K562 (cell line): Measurements from ENCODE around the gene BLTP2. TPM values are rescaled to one million over a fixed set of nuclear protein-coding genes. Genes with fewer than 3 reads are reported as not detected.

Experiments used
- ATAC-seq: fragments of 200-7000 bp; cut with Tn5 transposase; 3 replicates; pipeline ENCODE4 v1.9.1; 2020; ENCODE audit warnings: moderate library complexity
- BruUV-seq: library from RNA; stranded (reverse); fragments of 400-500 nt; replicated peaks from 2 replicates; lab custom pipeline; 2021; lab: Mats Ljungman, UMichigan
- CTCF ChIA-PET: fragments of 300-600 bp; formaldehyde crosslinking; extraction: SDS; loops from one replicate; lab custom pipeline; 2021; ENCODE audit warnings: low intra/inter-chr PET ratio; lab: Yijun Ruan, JAX
- POLR2A ChIA-PET: fragments of 300-600, 350-650 bp; sonication (Branson Sonifier 250); formaldehyde crosslinking; extraction: SDS; loops from one replicate; lab custom pipeline; 2021; ENCODE audit warnings: antibody characterized with exemption, inconsistent platforms; lab: Yijun Ruan, JAX
- DNase-seq, 4 experiments: peaks; one replicate each; pipeline versions ENCODE4 v3.0.0 to v3.0.0-alpha.2; 2011 to 2018; ENCODE audit warnings: low spot score in 3 of 4, mixed read lengths in 3 of 4; ENCODE audit errors: extremely low read depth in 1 of 4
- FAIRE-seq: peaks from 2 replicates; lab custom pipeline; 2011; peaks lifted over from hg19 to GRCh38; lab: Jason Lieb, UNC
- H2AFZ ChIP-seq: 2 replicates; pipeline ENCODE4 v1.6.0; 2011; ENCODE audit warnings: low read depth, low read length, control low read depth, inconsistent platforms
- H3K27ac ChIP-seq: fragments of 200-600 bp; 3 replicates; pipeline ENCODE4 v1.8.0; 2011; ENCODE audit warnings: low read depth, mild to moderate bottlenecking, control low read depth, inconsistent platforms, low read length, moderate library complexity, mixed read lengths; ENCODE audit errors: extremely low read depth
- H3K27me3 ChIP-seq, 2 experiments: fragments of 300-600 bp in 1 of 2; 2 replicates in 1 of 2; 3 replicates in 1 of 2; pipeline versions ENCODE4 v1.6.0 to v1.8.0; 2011; ENCODE audit warnings: inconsistent platforms in 2 of 2, low read length in 2 of 2, mild to moderate bottlenecking in 1 of 2, mixed read lengths in 1 of 2, moderate library complexity in 1 of 2; ENCODE audit not compliant: control insufficient read depth in 2 of 2, insufficient read depth in 2 of 2
- H3K36me3 ChIP-seq: fragments of 300-600 bp; 3 replicates; pipeline ENCODE4 v1.8.0; 2011; ENCODE audit warnings: mild to moderate bottlenecking, low read length, inconsistent platforms; ENCODE audit not compliant: control insufficient read depth, insufficient read depth
- H3K4me1 ChIP-seq, 2 experiments: fragments of 200-600 bp in 1 of 2; replicated peaks in 1 of 2; 2 replicates in 1 of 2; 3 replicates in 1 of 2; pipeline versions ENCODE4 v1.5.1 to v1.8.0; 2011; ENCODE audit warnings: inconsistent platforms in 2 of 2, low read length in 2 of 2, mild to moderate bottlenecking in 1 of 2, mixed read lengths in 1 of 2, moderate library complexity in 1 of 2; ENCODE audit not compliant: control insufficient read depth in 2 of 2, insufficient read depth in 2 of 2
- H3K4me2 ChIP-seq: 2 replicates; pipeline ENCODE4 v1.6.1; 2011; ENCODE audit warnings: low read length, control low read depth, inconsistent platforms, mixed read lengths; ENCODE audit not compliant: insufficient read depth
- H3K4me3 ChIP-seq: fragments of 200-600 bp; sonication (generic), shearing (Covaris generic); 2 replicates; pipeline ENCODE4 v1.5.1; 2016; ENCODE audit warnings: control low read depth, inconsistent platforms
- H3K79me2 ChIP-seq: fragments of 200-600 bp; 3 replicates; pipeline ENCODE4 v1.8.0; 2011; ENCODE audit warnings: low read length, inconsistent platforms; ENCODE audit not compliant: control insufficient read depth, insufficient read depth
- H3K9ac ChIP-seq, 2 experiments: 2 replicates each; pipeline versions ENCODE4 v1.6.0 to v1.6.1; 2011; ENCODE audit warnings: low read depth in 2 of 2, low read length in 2 of 2, control low read depth in 1 of 2, inconsistent platforms in 1 of 2, mild to moderate bottlenecking in 1 of 2, mixed read lengths in 1 of 2; ENCODE audit not compliant: insufficient read depth in 1 of 2
- H3K9me1 ChIP-seq: one replicate; pipeline ENCODE4 v1.6.0; 2011; ENCODE audit warnings: inconsistent platforms, mild to moderate bottlenecking, low read length, moderate library complexity; ENCODE audit not compliant: control insufficient read depth, insufficient read depth
- H3K9me3 ChIP-seq: replicated peaks from 2 replicates; pipeline ENCODE4 v1.5.1; 2011; ENCODE audit warnings: low read depth, low read length, inconsistent platforms; ENCODE audit not compliant: control insufficient read depth, insufficient read depth
- H4K20me1 ChIP-seq: replicated peaks from 2 replicates; pipeline ENCODE4 v1.6.1; 2011; ENCODE audit warnings: low read length, inconsistent platforms, mixed read lengths; ENCODE audit not compliant: control insufficient read depth, insufficient read depth
- JUND ChIP-seq, 2 experiments: IDR thresholded peaks; 2 replicates in 1 of 2; 3 replicates in 1 of 2; pipeline ENCODE4 v1.6.1; 2011; ENCODE audit warnings: borderline replicate concordance in 2 of 2, low read depth in 2 of 2, low read length in 2 of 2, improper control_type of control experiment in 1 of 2, missing biosample characterization in 1 of 2, missing genetic modification characterization in 1 of 2, missing genetic modification reagents in 1 of 2
- POLR2AphosphoS2 ChIP-seq: IDR thresholded peaks from 2 replicates; pipeline ENCODE4 v1.6.1; 2012; ENCODE audit warnings: low read length, improper control_type of control experiment
- RAD21 ChIP-seq, 2 experiments: fragments of 250-450 bp in 1 of 2; fragments of 450-650 bp in 1 of 2; sonication (Bioruptor Pico) in 1 of 2; formaldehyde crosslinking in 1 of 2; IDR thresholded peaks in 1 of 2; conservative IDR thresholded peaks in 1 of 2; 2 replicates each; pipeline versions ENCODE4 v1.4.0 to v1.8.0; 2020 to 2022; ENCODE audit warnings: mild to moderate bottlenecking in 2 of 2, moderate library complexity in 1 of 2
- SMC3 ChIP-seq: conservative IDR thresholded peaks from 2 replicates; pipeline ENCODE4 v1.6.1; 2011; ENCODE audit warnings: low read depth, low read length, improper control_type of control experiment; ENCODE audit not compliant: insufficient read depth
- SUPT5H ChIP-seq: fragments of 450-650 bp; IDR thresholded peaks from 2 replicates; pipeline ENCODE4 v1.6.1; 2016
- ZNF184 ChIP-seq: sonication (generic); formaldehyde crosslinking; IDR thresholded peaks from 2 replicates; pipeline ENCODE4 v1.5.0; 2020; ENCODE audit warnings: missing genetic modification reagents
- WGBS: fragments of 100-300 bp; shearing (Covaris generic); methylation state at CpG from one replicate; pipeline ENCODE4 v1.1.6; 2016; ENCODE audit warnings: low coverage, mixed read lengths; ENCODE audit not compliant: insufficient coverage; ENCODE audit errors: missing lambda C conversion rate; 5-methylcytosine and 5-hydroxymethylcytosine counted together
- in situ Hi-C: fragments of 300-500 bp; cut with MboI; formaldehyde crosslinking; loops from 4 replicates; pipeline ENCODE4 v1.15.0; 2018; ENCODE audit warnings: inconsistent platforms, mixed read lengths
- intact Hi-C: fragments of 100-400 bp; cut with micrococcal nuclease; formaldehyde crosslinking; loops from 2 replicates; pipeline ENCODE4 v1.14.2; 2022
- polyA plus RNA-seq, 8 experiments: library from polyadenylated mRNA; depleted of rRNA in 4 of 8; stranded (reverse) in 5 of 8; unstranded in 3 of 8; fragments of >200 nt; fragmentation: Nextera tagmentation in 2 of 8; fragmentation: Illumina TruSeq in 1 of 8; extraction: Ambion mirVana in 2 of 8; extraction: Trizol in 1 of 8; gene quantifications; 2 replicates each; pipeline versions ENCODE4 v1.2.1 to v1.2.3, GENCODE V29; 2011 to 2014; ENCODE audit warnings: inconsistent platforms in 1 of 8, missing spikeins in 1 of 8
- total RNA-seq, 7 experiments: library from RNA; depleted of rRNA in 6 of 7; stranded (reverse); fragments of >200 nt in 6 of 7; fragmentation: Illumina TruSeq in 2 of 7; extraction: Trizol in 2 of 7; gene quantifications; 2 replicates each; pipeline versions ENCODE4 v1.2.1 to v1.2.3, GENCODE V29; 2011 to 2021; ENCODE audit warnings: low replicate concordance in 1 of 7
- TF ChIP-seq, protein P1 (sequence below): IDR thresholded peaks from 2 replicates; pipeline ENCODE4 v1.6.1; 2011; ENCODE audit warnings: borderline replicate concordance, low read depth, mild to moderate bottlenecking, moderate library complexity, low read length; ENCODE audit not compliant: insufficient read depth, poor library complexity, severe bottlenecking
- TF ChIP-seq, protein P2 (sequence below): fragments of 450-650 bp; IDR thresholded peaks from 2 replicates; pipeline ENCODE4 v1.6.1; 2017; ENCODE audit warnings: antibody characterized with exemption

Gene BLTP2
- total and polyA plus RNA-seq, 9 of the 15 experiments (the other 6 are each of a cell fraction or from before 2014, with no cell fraction given), result 14.7 to 174 (median 103) TPM

DNA sequence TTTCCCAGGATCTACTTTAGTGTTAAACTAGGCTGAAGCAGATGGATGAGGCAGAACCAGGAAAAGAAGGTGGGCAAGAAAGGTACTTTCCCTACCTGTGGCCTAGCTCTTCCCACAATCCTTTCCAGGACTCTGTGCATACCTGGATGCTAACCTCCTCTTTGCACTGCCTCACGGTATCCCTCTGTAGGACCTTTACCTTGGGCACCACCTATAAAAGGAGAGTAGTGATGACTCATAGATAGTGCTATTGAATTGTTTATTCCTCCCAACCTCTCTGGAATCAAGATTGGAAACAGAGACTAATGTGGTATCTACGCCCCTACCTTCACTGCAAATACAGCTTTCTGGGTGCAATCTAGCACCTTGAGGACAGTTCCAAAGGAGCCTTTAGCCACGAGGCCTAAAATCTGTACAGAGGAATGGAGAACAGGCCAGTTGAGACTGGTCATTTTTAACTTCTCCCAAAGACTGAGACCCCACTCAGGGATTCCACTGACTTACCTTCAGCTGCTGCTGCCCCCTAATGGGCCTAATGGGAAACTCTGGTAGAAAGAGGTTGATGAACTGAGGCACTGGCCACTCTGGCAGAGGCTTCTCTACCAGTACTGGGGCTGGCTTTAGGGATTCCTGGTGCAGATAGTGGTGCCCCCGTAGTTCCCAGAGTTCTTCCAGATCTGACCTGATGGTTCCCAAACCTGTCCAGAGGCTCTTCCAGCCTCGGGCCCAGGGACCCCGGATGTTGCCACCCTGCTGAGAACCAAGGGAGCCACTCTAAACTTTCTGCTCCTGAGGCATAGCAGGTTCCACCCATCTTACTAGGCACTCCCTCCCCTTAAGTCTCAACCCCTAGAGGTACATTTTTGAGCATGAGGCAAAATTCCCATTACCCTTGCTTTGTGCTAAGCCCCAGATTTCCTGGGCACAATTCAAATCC lies 31.8 kb downstream of the BLTP2 start:
- no peak overlapping the region for H3K4me2 ChIP-seq
- POLR2A ChIA-PET, result interaction anchor here (0.5 to 4.4 kb wide), 11 partner anchors 11 to 123 kb away, joined by 3 to 25 read pairs (median 4); partner anchors contain the start of genes ALDOC, BLTP2, SDF2 and SUPT6H
- TF ChIP-seq, protein P1, sequence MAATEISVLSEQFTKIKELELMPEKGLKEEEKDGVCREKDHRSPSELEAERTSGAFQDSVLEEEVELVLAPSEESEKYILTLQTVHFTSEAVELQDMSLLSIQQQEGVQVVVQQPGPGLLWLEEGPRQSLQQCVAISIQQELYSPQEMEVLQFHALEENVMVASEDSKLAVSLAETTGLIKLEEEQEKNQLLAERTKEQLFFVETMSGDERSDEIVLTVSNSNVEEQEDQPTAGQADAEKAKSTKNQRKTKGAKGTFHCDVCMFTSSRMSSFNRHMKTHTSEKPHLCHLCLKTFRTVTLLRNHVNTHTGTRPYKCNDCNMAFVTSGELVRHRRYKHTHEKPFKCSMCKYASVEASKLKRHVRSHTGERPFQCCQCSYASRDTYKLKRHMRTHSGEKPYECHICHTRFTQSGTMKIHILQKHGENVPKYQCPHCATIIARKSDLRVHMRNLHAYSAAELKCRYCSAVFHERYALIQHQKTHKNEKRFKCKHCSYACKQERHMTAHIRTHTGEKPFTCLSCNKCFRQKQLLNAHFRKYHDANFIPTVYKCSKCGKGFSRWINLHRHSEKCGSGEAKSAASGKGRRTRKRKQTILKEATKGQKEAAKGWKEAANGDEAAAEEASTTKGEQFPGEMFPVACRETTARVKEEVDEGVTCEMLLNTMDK, result peak; percentile 38
- TF ChIP-seq SMC3 (peak; percentile 48), POLR2AphosphoS2 (peak; percentile 67), JUND (IDR thresholded peaks at IDR 0.05; ENCODE audit: borderline replicate concordance, low read depth, low read length) (peak; percentile 8; the same call in 1 of the 2 replicates), JUND (tag; IDR thresholded peaks at IDR 0.05; ENCODE audit: borderline replicate concordance, low read depth, low read length) (no peak), RAD21 (CRISPR knock-in tag; conservative IDR thresholded peaks at IDR 0.05 in 1 of 2, IDR thresholded peaks at IDR 0.05 in 1 of 2) (peak; percentile 53 to 72), SUPT5H (0 out of 2 replicates have a peak, but pooled peaks have one; percentile 11), ZNF184 (no peak)
- TF ChIP-seq, protein P2, sequence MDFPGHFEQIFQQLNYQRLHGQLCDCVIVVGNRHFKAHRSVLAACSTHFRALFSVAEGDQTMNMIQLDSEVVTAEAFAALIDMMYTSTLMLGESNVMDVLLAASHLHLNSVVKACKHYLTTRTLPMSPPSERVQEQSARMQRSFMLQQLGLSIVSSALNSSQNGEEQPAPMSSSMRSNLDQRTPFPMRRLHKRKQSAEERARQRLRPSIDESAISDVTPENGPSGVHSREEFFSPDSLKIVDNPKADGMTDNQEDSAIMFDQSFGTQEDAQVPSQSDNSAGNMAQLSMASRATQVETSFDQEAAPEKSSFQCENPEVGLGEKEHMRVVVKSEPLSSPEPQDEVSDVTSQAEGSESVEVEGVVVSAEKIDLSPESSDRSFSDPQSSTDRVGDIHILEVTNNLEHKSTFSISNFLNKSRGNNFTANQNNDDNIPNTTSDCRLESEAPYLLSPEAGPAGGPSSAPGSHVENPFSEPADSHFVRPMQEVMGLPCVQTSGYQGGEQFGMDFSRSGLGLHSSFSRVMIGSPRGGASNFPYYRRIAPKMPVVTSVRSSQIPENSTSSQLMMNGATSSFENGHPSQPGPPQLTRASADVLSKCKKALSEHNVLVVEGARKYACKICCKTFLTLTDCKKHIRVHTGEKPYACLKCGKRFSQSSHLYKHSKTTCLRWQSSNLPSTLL, result no peak

More for the DNA sequence above, 31.8 kb downstream of the BLTP2 start:
- Histone ChIP-seq H3K9ac (no peak overlapping the region; a peak in 1 of 4 replicates), H3K27ac (no peak overlapping the region), H3K79me2 (no peaks in the 10 kb centered on the region), H3K9me3 (no peaks in the 10 kb centered on the region), H2AFZ (no peak overlapping the region), H4K20me1 (0 out of 2 replicates have a peak, but pooled peaks cover 8% of the 10 kb centered on the region), H3K9me1 (no peaks in the 10 kb centered on the region), H3K27me3 (no peaks in the 10 kb centered on the region), H3K4me1 (no peaks in the 10 kb centered on the region), H3K36me3 (peaks cover 95% of the 10 kb centered on the region), H3K4me3 (no peak overlapping the region)
- BruUV-seq, result no TSS peak
- CTCF ChIA-PET, result interaction anchor here (1.9 kb wide), 1 partner anchor 118 kb away, joined by 16 read pairs; no protein-coding TSS in a partner anchor
- in situ Hi-C loops, result no loop called here
- FAIRE-seq (peak; percentile 55), DNase-seq (peak; percentile 58 to 68 (median 66)), ATAC-seq (peak; percentile 88)
- intact Hi-C loops, result loop anchor here (2.0 kb wide), 1 partner anchor 118 kb away; no protein-coding TSS in a partner anchor
- WGBS, result 85% methylated on average over 6 of the region's 6 CpGs
